Measurements from ENCODE around the gene ADD1.

The ADD1 gene

DNA sequence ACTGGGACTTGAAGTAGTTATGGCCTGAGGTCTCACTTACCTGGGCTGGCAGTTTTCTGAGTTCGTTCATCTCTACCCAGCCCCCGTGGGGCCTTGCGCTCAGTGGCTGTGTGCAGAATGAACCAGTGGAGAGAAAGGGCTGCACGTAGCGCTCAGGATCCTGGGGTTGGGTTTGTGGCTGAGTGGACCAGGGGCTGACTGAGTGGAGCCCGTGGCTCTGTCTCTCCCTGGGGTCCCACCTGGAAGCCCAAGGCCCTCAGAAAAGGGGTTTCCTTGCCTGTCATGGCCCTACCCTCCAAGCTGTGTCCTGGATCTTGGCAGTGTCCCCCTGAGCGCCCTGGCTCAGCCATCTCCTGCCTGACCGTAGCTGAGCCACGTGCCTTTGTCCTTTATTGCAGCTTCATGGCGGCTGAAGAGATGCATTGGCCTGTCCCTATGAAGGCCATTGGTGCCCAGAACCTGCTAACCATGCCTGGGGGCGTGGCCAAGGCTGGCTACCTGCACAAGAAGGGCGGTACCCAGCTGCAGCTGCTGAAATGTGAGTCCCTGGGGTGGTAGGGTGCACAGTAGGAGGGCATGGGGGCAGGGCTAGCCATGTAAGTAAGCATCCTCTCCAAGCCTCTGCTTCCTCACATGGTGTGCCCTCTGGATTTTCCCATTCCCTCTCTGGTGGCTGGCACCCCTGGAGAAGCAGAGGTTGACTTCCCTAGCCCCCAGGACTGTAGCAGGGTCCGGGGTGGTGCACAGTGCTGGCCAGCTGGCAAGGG lies 23.2 kb upstream of the ADD1 start:
- no peak for DNase-seq
- Histone ChIP-seq H3K4me3 (ENCODE audit: low read depth, low read length) (no peak overlapping the region), H3K27me3 (no peaks in the 10 kb centered on the region), H3K36me3 (no peaks in the 10 kb centered on the region), H3K9me3 (no peaks in the 10 kb centered on the region), H3K4me1 (no peaks in the 10 kb centered on the region)
- TF ChIP-seq, protein P1, sequence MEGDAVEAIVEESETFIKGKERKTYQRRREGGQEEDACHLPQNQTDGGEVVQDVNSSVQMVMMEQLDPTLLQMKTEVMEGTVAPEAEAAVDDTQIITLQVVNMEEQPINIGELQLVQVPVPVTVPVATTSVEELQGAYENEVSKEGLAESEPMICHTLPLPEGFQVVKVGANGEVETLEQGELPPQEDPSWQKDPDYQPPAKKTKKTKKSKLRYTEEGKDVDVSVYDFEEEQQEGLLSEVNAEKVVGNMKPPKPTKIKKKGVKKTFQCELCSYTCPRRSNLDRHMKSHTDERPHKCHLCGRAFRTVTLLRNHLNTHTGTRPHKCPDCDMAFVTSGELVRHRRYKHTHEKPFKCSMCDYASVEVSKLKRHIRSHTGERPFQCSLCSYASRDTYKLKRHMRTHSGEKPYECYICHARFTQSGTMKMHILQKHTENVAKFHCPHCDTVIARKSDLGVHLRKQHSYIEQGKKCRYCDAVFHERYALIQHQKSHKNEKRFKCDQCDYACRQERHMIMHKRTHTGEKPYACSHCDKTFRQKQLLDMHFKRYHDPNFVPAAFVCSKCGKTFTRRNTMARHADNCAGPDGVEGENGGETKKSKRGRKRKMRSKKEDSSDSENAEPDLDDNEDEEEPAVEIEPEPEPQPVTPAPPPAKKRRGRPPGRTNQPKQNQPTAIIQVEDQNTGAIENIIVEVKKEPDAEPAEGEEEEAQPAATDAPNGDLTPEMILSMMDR (IDR thresholded peaks at IDR 0.05; ENCODE audit: low read depth, low read length) = no peak

DNA sequence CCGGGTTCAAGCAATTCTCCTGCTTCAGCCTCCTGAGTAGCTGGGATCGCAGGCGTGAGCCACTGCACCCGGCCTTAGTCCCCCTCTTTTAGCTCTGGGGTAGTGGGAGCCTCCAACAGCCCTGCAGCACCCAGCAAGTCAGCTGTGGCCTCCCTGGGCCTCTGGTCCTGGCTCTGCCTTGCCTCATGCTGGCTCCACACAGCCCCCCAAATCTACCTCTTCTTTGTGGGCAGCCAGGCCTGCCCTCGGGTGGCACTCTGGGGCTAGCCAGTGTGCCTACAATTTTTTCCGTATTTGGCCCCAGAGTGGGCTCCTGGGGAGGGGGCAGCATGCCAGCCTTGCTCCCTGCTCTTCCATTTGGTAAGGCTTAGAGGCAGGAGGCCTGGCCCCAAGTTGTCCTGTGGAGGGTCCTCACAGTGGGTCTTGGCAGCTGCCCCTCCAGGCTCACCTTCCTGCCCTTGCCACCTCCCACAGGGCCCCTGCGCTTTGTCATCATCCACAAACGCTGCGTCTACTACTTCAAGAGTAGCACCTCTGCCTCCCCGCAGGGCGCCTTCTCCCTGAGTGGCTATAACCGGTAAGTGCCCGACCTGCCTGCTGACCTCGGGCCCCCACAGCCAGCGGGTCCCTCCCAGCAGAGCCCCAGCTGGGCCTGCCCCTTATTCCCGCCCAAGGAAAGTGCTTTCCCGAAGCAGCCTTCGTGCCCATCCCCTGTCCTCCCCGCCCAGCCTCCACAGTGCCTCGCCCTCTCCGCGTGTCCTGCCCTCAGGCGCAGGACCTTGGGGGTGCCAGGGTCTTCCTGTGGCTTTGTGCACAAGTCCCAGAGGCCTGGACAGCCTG lies 21.0 kb upstream of the ADD1 start:
- Histone ChIP-seq H3K4me3 (ENCODE audit: low read depth, low read length) (no peak overlapping the region), H3K4me1 (no peaks in the 10 kb centered on the region), H3K9me3 (no peaks in the 10 kb centered on the region), H3K27me3 (no peaks in the 10 kb centered on the region), H3K36me3 (no peaks in the 10 kb centered on the region)
- TF ChIP-seq, protein P1 (IDR thresholded peaks at IDR 0.05; ENCODE audit: low read depth, low read length) = no peak
- peak; percentile 4 for DNase-seq

DNA sequence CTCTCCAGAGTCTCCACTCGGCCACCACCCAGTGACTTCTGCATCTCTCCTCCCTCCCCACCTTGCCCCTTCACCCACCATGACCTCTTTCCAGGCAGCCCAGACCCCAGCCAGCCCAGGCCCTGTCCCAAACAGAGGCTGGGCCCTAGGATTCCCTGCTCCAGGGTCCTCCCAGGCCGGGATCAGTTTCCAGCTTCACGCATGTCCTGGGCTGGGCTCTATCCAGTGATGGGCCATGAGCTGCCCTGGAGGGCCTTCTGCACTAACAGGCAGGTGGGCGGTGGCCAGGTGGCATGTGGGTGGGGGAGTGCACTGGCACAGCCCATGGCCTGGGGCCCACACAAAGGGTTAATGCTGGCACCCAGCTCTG lies 20.4 kb upstream of the ADD1 start:
- no peaks in the 10 kb centered on the region for H3K27me3 ChIP-seq
- H3K4me3 ChIP-seq (ENCODE audit: low read depth, low read length) = no peak overlapping the region
- H3K4me1 ChIP-seq = no peaks in the 10 kb centered on the region
- no peaks in the 10 kb centered on the region for H3K9me3 ChIP-seq
- no peaks in the 10 kb centered on the region for H3K36me3 ChIP-seq
- TF ChIP-seq, protein P1 (IDR thresholded peaks at IDR 0.05; ENCODE audit: low read depth, low read length) = no peak
- peak; percentile 19 for DNase-seq

DNA sequence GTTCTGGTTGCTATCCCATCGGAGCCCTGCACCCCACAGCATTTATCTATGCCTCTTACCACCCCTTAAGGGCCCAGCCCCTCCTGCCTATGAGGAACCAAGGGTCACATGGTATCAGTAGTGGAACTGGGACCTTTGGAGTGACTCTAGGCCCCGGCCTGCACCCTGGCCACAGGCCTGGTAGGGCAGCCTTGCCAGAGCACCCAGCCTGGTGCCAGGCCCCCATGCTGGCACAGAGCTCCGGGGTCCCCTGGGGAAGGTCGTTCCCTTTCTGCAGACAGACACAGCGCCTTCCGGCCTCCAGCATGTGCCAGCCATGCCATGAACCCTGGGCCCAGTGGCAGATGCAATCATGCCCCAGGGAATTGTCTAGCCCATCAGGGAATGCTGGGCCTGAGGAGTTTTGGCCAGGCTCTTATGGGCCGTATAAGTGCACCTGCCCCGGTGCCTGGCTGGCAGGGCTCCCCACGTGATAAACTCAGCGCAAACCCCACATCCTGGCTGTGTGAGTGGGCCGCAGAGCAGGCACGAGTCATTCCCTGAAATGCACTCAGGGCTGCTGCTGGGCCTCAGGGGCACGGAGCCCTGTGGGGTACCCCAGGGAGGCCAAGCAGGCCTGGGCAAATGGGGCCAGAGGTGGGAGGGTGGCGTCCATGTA lies 19.8 kb upstream of the ADD1 start:
- TF ChIP-seq, protein P1 (IDR thresholded peaks at IDR 0.05; ENCODE audit: low read depth, low read length) = no peak
- DNase-seq = peak; percentile 26
- no peaks in the 10 kb centered on the region for H3K27me3 ChIP-seq
- no peaks in the 10 kb centered on the region for H3K4me1 ChIP-seq
- no peaks in the 10 kb centered on the region for H3K36me3 ChIP-seq
- no peaks in the 10 kb centered on the region for H3K9me3 ChIP-seq
- H3K4me3 ChIP-seq (ENCODE audit: low read depth, low read length) = no peak overlapping the region

DNA sequence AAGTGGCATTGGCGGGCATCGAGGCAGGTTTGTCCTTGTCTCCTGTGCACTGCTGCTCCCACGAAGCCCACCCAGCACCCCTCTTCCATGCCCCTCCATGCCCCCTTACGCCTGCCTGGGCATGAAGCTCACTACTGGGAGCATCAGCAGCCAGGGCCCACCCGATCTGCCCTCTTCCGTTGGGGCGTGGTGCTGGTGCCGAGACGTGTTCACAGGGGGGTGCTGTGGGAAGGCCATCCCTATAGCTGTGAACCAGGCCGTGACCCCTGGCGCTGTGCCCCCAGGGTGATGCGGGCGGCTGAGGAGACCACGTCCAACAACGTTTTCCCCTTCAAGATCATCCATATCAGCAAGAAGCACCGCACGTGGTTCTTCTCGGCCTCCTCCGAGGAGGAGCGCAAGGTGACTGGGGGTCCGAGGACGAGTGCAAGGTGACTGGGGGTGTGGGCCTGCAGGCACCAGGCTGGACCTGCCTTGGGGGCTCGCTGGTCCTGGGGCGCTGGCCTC lies 19.3 kb upstream of the ADD1 start:
- H3K9me3 ChIP-seq = no peaks in the 10 kb centered on the region
- no peaks in the 10 kb centered on the region for H3K27me3 ChIP-seq
- no peaks in the 10 kb centered on the region for H3K36me3 ChIP-seq

More for the DNA sequence above, 19.3 kb upstream of the ADD1 start:
- TF ChIP-seq, protein P1 (IDR thresholded peaks at IDR 0.05; ENCODE audit: low read depth, low read length) = no peak
- peak; percentile 4 for DNase-seq
- H3K4me3 ChIP-seq (ENCODE audit: low read depth, low read length) = no peak overlapping the region
- no peaks in the 10 kb centered on the region for H3K4me1 ChIP-seq
